ENCODE data around the gene GSTK1.

Gene GSTK1

DNA sequence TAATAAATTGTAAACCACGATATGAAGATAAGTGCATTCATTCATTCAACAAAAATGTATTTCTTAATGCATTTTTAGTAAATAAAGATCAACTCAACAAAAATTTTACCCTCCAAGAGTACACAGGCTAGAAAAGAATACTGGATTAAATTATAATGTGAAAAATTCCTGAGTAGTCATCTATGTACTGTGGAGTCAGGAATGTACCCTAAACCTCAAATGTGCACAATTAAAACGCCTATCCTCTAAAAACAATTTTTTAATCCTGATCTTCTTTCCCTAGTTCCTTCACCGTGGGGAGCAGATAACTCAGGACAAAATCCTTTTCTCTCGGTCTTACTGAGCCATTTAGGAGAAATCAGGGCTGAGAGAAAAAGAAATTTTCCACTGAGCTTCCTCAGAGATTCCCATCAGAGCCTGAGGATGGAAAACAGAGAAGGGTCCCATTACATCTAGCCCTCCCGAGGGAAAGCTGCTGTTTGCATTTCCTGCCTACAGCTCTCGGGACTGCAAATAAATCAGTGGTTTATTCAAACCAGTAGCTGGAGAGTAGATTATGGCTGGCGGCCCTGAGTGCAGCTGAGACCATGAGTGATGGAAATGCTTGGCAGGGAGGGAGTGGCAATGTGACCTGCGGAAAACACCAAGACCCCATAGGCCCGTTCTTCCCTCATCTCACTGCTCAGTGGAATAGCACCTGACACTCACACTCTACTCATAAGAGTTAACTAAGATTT, 34.0 kb upstream of the GSTK1 start:
- no peak overlapping the region for H3K27ac Mint-ChIP-seq
- no peak for TF ChIP-seq CTCF (IDR thresholded peaks at IDR 0.05)

DNA sequence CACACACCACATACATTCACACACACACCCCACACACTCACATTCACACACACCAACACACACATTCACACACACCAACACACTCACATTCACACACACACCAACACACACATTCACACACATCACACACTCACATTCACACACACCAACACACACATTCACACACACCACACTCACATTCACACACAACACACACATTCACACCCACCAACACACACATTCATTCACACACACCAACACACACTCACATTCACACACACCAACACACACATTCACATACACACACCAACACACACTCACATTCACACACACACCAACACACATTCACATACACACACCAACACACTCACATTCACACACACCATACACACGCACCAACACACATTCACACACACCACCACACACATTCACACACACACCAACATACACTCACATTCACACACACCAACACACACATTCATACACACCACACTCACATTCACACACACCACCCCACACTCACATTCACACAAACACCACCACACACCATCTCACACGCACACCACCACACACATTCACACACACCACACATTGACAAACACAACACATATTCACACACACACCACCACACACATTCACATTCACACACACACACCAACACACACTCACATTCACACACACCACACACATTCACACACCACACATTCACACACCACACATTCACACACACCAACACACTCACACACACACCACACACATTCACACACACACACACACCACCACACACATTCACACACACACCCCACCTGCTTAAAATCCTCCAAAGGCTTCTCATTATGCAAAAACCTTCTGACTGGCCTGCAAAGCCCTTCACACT, 32.4 kb upstream of the GSTK1 start:
- H3K36me3 Mint-ChIP-seq (ENCODE audit: low read depth) = no peaks in the 10 kb centered on the region
- H3K9me3 Mint-ChIP-seq = peaks cover 21% of the 10 kb centered on the region
- no peak overlapping the region for H3K27ac Mint-ChIP-seq
- peaks cover 22% of the 10 kb centered on the region for H3K27me3 Mint-ChIP-seq (ENCODE audit: low read depth, poor library complexity)
- no peak for TF ChIP-seq CTCF (IDR thresholded peaks at IDR 0.05)
- no peak overlapping the region for H3K4me3 Mint-ChIP-seq
- H3K4me1 Mint-ChIP-seq = peaks cover 28% of the 10 kb centered on the region
- no peak for DNase-seq

More for the DNA sequence above, 34.0 kb upstream of the GSTK1 start:
- no peaks in the 10 kb centered on the region for H3K36me3 Mint-ChIP-seq (ENCODE audit: low read depth)
- H3K9me3 Mint-ChIP-seq = peaks cover 11% of the 10 kb centered on the region
- H3K4me1 Mint-ChIP-seq = peaks cover 28% of the 10 kb centered on the region
- peaks cover 17% of the 10 kb centered on the region for H3K27me3 Mint-ChIP-seq (ENCODE audit: low read depth, poor library complexity)
- no peak overlapping the region for H3K4me3 Mint-ChIP-seq
- DNase-seq = peak; percentile 57

DNA sequence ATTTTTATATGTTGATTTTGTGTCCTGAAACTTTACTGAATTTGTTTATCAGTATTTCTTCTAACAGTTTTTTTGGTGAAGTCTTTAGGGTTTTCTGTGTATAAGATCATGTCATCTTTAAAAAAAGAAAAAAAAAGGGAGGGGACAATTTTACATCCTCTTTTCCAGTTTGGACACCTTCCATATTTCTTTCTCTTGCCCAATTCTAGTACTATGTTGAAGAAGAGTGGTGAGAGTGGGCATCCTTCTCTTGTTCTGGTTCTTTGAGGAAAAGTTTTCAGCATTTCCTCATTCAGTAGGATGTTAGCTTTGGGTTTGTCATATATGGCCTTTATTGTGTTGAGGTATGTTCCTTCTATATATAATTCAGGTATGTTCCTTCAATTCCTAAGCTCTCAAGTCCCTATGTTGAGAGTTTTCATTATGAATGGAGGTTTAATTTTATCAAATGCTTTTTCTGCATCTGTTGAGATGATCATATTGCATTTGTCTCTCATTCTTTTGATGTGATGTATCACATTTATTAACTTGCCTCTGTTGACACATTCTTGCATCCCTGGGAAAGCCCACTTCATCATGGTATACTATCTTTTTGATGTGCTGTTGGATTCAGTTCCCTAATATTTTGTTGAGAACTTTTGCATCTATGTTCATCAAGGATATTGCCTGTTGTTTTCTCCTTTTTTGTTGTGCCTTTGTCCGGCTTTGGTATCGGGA, 29.3 kb upstream of the GSTK1 start:
- H3K4me3 Mint-ChIP-seq = no peak overlapping the region
- peaks cover 5% of the 10 kb centered on the region for H3K4me1 Mint-ChIP-seq
- H3K36me3 Mint-ChIP-seq (ENCODE audit: low read depth) = peaks cover 13% of the 10 kb centered on the region
- no peak for DNase-seq
- TF ChIP-seq CTCF (IDR thresholded peaks at IDR 0.05) = no peak
- no peak overlapping the region for H3K27ac Mint-ChIP-seq
- peaks cover 45% of the 10 kb centered on the region for H3K9me3 Mint-ChIP-seq
- H3K27me3 Mint-ChIP-seq (ENCODE audit: low read depth, poor library complexity) = peaks cover 26% of the 10 kb centered on the region

DNA sequence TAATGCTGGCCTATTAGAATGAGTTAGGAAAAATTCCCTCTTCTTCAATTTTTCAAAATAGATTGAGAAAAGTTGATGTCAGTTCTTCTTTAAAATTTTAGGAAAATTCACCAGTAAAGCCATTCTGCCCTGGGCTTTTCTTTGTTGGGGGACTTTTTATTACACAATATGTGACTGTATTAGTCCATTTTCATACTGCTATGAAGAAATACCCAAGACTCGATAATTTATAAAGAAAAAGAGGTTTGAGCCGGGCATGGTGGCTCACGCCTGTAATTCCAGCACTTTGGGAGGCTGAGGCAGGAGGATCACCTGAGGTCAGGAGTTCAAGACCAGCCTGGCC, 28.7 kb upstream of the GSTK1 start:
- H3K9me3 Mint-ChIP-seq = peaks cover 47% of the 10 kb centered on the region
- H3K4me1 Mint-ChIP-seq = no peaks in the 10 kb centered on the region
- H3K4me3 Mint-ChIP-seq = no peak overlapping the region
- peaks cover 29% of the 10 kb centered on the region for H3K27me3 Mint-ChIP-seq (ENCODE audit: low read depth, poor library complexity)
- H3K36me3 Mint-ChIP-seq (ENCODE audit: low read depth) = peaks cover 13% of the 10 kb centered on the region
- no peak overlapping the region for H3K27ac Mint-ChIP-seq
- no peak for DNase-seq
- no peak for TF ChIP-seq CTCF (IDR thresholded peaks at IDR 0.05)

DNA sequence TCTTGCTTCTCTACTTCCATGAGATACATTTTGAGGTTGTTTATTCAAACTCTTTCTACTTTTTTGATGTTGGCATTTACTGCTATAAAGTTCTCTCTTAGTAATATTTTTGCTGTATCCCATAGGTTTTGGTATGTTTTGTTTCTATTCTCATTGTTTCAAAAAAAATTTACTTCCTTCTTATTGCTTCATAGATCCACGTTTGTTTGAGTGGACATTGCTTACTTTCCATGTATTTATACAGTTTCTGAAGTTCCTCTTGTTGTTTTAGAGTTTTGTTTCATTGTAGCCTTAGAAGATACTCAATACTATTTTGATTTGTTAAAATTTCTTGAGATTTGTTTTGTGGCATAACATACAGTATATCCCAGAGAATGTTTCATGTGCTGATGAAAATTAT, 27.7 kb upstream of the GSTK1 start:
- DNase-seq = no peak
- peaks cover 47% of the 10 kb centered on the region for H3K9me3 Mint-ChIP-seq
- TF ChIP-seq CTCF (IDR thresholded peaks at IDR 0.05) = no peak
- H3K36me3 Mint-ChIP-seq (ENCODE audit: low read depth) = peaks cover 13% of the 10 kb centered on the region
- no peak overlapping the region for H3K27ac Mint-ChIP-seq
- no peak overlapping the region for H3K4me3 Mint-ChIP-seq
- H3K4me1 Mint-ChIP-seq = peaks cover 5% of the 10 kb centered on the region
- peaks cover 29% of the 10 kb centered on the region for H3K27me3 Mint-ChIP-seq (ENCODE audit: low read depth, poor library complexity)
